ENCODE results near the gene CDK14.

DNA sequence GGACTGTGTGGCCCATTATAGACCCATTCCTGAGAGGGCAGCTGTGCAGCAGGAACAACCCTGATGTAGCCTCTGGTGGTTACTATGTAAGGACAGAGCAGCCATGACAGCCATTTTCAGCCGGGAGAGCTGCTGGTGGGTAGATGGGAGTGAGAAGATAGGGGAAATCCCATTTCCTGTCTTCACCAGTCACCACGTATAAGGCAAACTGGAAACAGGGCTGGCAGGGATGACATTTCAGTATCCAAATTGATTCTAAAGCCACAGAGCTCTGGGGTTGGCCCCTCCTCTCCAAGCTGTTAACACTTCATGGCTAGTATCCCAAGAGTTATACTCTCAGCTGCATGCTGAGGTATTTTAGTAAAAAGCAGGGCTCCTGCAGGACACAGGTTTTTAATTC lies 652.9 kb downstream of the CDK14 start:
- TF ChIP-seq CTCF (IDR thresholded peaks at IDR 0.05; ENCODE audit: poor library complexity, severe bottlenecking) (no peak), RAD21 (conservative IDR thresholded peaks at IDR 0.05) (no peak), POLR2AphosphoS5 (IDR thresholded peaks at IDR 0.05) (no peak), MXI1 (conservative IDR thresholded peaks at IDR 0.05; ENCODE audit: poor library complexity, severe bottlenecking) (no peak), TAF1 (IDR thresholded peaks at IDR 0.05; ENCODE audit: low read depth) (no peak), EZH2 (IDR thresholded peaks at IDR 0.05; ENCODE audit: borderline replicate concordance, insufficient read depth, low read length, poor library complexity, severe bottlenecking) (no peak), SMC3 (conservative IDR thresholded peaks at IDR 0.05; ENCODE audit: poor library complexity) (no peak), EP300 (conservative IDR thresholded peaks at IDR 0.05; ENCODE audit: poor library complexity, severe bottlenecking) (no peak)
